ENCODE data around the gene KIF21B. TPM values are rescaled to one million over a fixed set of nuclear protein-coding genes. Genes with fewer than 3 reads are reported as not detected.
A peak's percentile ranks its signal among the peaks of the same experiment; 100 is the strongest.

KIF21B gene, protein sequence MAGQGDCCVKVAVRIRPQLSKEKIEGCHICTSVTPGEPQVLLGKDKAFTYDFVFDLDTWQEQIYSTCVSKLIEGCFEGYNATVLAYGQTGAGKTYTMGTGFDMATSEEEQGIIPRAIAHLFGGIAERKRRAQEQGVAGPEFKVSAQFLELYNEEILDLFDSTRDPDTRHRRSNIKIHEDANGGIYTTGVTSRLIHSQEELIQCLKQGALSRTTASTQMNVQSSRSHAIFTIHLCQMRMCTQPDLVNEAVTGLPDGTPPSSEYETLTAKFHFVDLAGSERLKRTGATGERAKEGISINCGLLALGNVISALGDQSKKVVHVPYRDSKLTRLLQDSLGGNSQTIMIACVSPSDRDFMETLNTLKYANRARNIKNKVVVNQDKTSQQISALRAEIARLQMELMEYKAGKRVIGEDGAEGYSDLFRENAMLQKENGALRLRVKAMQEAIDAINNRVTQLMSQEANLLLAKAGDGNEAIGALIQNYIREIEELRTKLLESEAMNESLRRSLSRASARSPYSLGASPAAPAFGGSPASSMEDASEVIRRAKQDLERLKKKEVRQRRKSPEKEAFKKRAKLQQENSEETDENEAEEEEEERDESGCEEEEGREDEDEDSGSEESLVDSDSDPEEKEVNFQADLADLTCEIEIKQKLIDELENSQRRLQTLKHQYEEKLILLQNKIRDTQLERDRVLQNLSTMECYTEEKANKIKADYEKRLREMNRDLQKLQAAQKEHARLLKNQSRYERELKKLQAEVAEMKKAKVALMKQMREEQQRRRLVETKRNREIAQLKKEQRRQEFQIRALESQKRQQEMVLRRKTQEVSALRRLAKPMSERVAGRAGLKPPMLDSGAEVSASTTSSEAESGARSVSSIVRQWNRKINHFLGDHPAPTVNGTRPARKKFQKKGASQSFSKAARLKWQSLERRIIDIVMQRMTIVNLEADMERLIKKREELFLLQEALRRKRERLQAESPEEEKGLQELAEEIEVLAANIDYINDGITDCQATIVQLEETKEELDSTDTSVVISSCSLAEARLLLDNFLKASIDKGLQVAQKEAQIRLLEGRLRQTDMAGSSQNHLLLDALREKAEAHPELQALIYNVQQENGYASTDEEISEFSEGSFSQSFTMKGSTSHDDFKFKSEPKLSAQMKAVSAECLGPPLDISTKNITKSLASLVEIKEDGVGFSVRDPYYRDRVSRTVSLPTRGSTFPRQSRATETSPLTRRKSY (N-terminal part only)
- 10 to 100 TPM in 1 of 2 donors, 1 to 10 TPM in 1; 5.5 to 11.0 TPM for total RNA-seq
- long read RNA-seq, partial matches to known transcripts: 1 of 6 reads
- long read RNA-seq, other reads (novel, unspliced or antisense): 5 of 6 reads

DNA sequence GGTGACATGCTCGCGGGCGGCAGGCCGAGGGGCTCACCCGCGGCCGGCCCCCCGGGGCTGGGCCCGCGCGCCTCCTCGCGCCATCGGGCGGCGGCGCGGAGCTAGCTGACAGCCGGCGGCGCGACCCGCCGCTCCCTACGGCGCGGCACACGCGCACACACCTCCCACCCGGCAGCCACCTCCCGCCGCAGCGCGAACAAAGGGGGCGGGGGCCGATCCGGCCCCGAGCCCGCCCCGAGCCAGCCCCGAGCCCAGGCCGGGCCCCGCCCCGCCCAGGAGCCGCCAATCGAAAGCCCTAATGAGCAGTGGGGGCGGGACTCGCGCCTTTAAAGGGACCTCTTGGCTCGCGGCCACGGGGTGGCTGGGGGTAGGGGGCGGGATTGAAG lies at the start of gene KIF21B:
KIF21B (minus strand) TSS at position 198 of the 386 bp plus-strand sequence. CDS start 331 bp downstream, outside the sequence.
- intact Hi-C loops (cut with DNase I, micrococcal nuclease): no loop called here
- peak; percentile 84 to 92 for DNase-seq
- peak; percentile 74 for ATAC-seq

DNA sequence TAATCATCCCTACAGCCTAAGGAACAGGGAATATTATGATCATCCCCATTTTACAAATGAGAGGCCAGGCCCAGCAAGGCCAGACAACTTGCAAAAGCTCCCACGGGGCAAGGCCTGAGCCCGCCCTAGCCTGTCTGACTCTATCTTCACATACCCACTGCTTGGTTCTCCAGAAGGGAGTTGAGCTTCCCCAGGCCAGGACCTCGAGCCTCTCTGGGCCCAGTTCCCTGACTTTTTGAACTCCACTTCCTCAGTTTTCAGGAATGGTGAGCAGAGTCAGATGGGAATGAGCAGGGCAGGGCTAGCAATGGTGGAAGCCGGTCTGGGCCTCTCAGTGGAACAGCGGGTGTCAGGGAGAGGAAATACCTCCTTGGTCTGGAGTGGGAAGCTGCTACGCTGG lies 49.4 kb upstream of the KIF21B start:
- intact Hi-C loops (cut with DNase I, micrococcal nuclease): no loop called here
- DNase-seq (no peak), ATAC-seq (no peak)

DNA sequence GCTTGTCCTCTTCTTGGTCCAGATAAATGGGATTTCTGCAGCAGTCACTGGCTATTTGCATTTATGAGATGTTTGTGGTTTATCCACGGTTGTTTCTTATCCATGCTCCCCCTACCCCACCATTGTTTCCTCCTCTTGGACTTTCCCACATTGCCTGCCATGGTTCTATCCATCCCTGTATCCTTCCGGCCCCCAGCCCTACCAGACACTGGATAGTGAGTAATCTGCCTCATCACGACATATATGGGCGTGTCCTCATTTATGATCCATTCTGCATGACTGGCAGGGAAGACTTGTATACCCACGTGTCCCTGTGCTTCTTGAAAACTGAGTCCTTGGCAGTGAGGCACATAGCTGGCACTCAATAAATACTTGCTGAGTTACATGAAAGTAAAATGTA lies 48.6 kb upstream of the KIF21B start:
- DNase-seq (no peak), ATAC-seq (peak; percentile 62)
- intact Hi-C loops (cut with DNase I, micrococcal nuclease): no loop called here

DNA sequence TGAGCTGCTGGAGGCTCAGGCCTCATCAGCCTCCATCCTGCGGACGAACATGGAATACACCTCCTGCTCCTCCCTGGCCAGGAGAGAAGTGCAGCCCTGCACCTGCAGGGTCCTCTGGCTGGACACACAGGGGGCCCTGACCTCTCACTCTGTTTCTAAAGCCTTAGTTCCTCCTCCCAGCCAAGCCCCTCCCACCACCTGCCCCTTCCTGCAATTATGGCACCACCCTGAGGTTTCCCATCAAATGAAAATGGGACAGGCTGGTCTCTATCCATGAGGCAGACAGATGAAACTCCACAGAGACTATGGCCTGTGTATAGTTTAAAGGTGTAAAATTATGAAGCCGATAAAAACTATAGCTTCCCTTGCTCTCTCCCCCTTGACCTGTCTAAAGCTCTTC lies 46.1 kb upstream of the KIF21B start:
- DNase-seq: no peak
- intact Hi-C loops (cut with DNase I, micrococcal nuclease): no loop called here

DNA sequence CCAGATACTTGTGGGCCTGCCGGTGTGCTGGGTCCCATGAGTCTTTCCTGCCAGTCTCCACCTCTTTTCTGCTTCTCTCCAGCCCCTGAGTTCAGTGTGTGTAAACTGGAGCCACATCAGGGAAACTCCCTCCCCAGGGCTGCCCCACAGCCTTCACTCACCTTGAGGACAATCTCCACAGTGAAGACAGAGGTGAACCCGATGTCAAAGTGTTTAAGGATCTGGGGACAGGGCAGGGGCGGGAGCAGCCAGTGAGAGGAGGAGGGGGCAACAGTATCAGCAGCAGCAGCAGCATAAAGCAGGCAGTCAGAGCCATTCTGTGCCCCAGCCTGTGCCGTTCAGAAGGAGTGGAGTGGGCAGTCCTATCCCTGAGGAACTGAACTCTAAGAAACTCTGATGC lies 45.5 kb upstream of the KIF21B start:
- DNase-seq (no peak), ATAC-seq (no peak)
- intact Hi-C loops (cut with DNase I, micrococcal nuclease): no loop called here

More for the DNA sequence above, 46.1 kb upstream of the KIF21B start:
- ATAC-seq: no peak

DNA sequence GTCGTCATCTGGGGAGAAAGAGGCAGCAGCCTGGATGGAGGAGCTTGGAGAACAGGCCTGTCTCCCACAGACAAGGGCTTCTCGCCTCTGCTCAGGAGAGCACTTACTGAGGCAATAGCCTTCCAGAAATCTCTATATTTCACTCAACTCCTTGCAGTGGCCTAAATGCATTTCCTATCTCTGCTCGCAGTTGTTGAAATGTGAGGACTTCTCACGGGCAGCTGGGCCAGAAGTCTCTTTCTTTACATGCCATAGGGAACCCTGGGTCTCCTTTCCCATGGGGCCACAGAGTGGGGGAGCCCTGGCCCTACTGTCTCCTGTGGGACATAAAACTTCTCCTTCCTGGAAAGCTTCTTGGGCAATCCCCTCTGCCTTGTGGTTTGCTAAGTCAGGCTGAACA lies 43.5 kb upstream of the KIF21B start:
- DNase-seq (no peak), ATAC-seq (no peak)
- intact Hi-C loops (cut with DNase I, micrococcal nuclease): no loop called here

DNA sequence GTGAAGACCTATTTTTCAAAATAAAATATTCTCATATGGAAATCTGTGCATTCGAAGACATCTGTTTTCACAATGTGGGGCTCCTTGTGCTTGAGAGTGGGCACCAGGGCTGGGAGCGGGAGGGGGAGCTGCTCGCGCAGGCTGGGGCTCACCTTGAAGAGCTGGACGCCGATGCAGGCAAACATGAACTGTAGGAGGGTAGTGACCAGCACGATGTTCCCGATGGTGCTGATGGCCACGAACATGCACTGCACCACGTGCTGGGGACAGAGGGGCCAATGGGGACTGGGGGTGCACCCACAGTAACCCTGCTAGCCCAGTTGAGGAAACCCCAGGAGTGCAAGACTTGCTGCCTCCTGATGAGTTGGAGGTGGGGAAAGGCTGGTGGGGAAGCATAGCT lies 42.2 kb upstream of the KIF21B start:
- ATAC-seq (no peak), DNase-seq (no peak)
- intact Hi-C loops (cut with DNase I, micrococcal nuclease): no loop called here

DNA sequence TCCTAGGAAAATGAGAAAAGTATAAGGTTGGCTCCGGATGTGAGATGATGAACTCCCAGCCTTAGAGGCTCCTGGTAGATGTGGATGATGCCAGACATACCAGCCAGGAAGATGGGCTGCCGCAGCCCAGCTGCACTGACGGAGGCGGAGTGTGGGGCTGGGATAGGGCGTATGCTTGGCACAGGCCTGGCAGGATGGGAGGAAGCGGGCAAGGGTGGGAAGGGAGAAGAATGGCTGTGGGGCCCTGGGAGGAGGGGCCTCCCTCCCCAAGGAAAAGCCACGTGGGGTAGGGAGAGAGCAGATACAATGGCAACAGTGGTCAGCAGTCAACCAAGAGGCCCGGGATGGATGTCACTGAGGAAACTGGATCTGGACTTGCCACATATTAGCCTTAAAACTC lies 41.3 kb upstream of the KIF21B start:
- no peak for ATAC-seq
- intact Hi-C loops (cut with DNase I, micrococcal nuclease): no loop called here

DNA sequence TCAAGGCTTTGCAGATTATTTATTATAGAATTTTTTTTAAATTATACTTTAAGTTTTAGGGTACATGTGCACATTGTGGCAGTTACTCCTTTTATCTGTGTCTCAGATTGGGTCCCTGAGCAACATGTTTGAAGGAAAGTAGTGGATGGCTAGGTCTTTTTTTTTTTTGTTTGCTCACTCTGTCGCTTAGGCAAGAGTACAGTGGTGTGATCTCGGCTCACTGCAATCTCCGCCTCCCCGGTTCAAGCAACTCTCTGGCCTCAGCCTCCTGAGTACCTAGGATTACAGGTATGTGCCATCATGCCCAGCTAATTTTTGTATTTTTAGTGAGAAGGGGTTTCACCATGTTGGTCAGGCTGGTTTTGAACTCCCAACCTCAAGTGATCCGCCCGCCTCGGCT lies 39.6 kb upstream of the KIF21B start:
- intact Hi-C loops (cut with DNase I, micrococcal nuclease): no loop called here
- no peak for ATAC-seq
- DNase-seq: no peak

More for the DNA sequence above, 41.3 kb upstream of the KIF21B start:
- no peak for DNase-seq

DNA sequence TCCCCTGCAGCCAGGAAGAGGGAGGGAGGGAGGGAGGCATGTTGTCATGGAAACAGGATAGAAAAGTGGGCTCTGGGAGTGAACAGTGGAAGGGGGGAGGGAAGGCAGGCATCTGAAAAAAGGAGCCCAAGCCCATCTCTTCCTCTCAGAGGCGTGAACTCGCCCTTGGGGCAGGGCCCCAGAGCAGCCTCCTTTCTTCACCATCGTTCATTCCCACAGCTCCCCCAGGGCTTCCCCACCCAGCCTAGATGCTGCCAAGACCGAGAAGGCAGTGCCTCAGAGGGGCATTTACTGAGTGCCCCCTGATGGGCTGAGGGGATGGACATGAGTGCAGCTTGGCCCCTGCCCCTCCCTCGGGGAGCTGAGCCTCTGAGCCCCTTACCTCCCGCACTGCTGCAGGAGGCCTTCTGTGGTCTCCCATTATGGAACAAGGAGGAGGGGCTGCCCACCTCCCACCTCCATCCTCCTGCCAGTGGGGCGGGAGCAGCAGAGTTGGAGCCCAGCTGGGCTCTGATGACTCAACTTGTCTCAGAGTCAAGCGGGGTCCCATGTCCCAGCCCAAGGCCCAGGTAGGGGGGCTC lies 39.1 kb upstream of the KIF21B start:
- intact Hi-C loops (cut with DNase I, micrococcal nuclease): no loop called here
- no peak for DNase-seq

DNA sequence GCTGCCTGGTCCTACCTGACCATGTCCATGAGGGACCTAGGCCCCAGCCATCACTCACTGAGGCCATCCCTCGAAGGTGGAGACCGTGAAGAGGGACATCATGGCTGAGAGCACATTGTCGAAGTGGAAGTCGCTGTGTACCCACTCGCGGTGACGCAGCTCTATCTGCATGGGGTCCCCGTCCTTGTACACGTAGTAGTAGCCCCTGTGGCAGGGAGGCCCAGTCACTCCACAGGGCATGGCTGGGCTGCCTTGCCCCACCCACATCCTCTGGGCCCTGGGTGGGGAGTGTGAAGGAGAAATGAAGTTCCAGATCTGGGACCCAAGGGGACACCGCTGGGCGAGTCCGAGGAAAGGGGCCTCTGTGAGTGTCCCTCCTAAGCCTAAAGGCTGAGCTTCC lies 38.4 kb upstream of the KIF21B start:
- ATAC-seq (no peak), DNase-seq (no peak)
- intact Hi-C loops (cut with DNase I, micrococcal nuclease): no loop called here

More for the DNA sequence above, 39.1 kb upstream of the KIF21B start:
- no peak for ATAC-seq

DNA sequence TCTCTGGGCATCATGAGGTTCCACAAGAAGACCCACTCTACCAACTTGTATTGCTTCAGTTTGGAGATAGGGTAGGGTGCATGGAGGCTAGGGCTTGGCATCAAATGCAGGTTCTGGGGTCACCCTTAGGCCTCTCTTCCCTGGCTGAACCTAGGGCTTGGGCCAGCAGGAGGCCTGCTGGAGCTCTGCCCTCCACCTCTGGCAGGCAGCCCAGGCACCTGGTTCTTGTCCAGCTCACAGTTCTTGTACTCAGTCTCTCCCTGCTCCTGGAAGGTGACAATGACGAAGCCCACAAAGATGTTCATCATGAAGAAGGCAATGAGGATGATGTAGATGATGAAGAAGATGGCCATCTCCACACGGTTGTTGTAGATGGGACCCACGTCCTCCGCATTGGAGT lies 37.5 kb upstream of the KIF21B start:
- DNase-seq (no peak), ATAC-seq (no peak)
- intact Hi-C loops (cut with DNase I, micrococcal nuclease): no loop called here

DNA sequence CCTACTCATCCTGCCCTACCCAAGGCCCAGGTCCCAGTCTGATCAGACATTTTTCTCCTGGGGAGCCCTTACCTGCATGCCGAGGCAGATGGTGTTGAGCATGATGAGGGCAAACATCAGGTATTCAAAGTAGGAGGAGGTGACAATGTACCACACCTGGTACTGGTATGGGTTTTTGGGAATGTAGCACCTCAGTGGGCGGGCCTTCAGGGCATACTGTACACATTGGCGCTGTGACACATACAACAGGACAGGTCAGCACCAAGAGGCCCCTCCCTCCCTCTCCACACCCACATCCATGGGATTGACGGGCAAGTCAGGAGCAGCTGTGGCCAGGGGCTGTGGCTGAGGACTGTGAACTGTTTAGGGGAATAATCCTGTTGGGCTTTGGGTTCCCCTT lies 37.1 kb upstream of the KIF21B start:
- intact Hi-C loops (cut with DNase I, micrococcal nuclease): no loop called here
- ATAC-seq (no peak), DNase-seq (no peak)

DNA sequence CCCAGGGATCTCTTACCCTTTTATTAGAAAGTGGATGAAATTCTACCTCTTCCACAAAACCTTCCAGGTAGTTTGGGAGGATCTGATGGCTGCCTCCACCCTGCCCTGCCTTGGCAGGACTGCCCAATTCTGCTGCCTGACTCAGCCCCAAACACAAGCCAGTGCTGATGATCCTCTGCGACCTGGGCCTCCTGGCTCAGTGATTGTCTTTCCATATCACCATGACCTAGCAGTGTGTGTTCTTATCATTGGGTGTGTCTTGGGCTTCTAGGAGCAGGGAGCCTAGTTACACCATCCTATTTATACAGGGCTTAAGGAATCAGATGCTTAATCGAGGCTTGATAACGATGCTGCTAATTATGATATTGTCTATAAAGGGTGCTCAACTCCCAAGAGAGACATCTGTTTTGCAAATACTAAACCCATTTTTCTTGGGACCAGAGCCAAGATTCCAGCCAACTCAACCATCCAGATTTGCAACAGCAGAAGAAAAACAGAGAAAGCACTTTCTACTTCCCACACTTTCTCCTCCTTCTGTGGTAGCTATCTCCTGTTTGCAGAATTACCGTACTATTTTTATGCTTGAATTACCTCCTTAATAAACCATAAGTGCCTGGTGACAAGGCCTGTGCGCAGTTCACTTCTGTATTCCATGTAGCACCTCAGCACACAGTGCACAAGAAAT lies 36.5 kb upstream of the KIF21B start:
- no peak for DNase-seq
- intact Hi-C loops (cut with DNase I, micrococcal nuclease): no loop called here
- ATAC-seq: no peak

DNA sequence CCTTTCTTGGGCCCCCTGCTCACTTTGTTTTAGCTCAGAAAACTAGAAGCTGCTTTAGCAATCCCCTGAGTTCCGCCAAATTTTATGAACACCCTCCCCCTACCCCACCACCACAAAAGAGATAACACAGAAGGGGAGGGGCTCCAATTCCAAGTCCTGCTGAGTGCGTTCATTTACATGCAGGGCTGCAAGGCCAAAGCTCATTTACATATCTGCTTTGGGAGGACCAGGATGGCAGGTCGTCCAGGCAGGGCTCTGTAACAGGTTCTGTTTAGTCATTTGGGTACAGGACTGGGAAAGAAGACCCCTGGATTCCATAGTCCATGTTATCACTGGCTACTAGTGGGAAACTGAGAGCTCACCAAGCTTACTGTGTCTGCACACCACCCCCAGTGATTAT lies 35.9 kb upstream of the KIF21B start:
- DNase-seq: no peak
- ATAC-seq: no peak

DNA sequence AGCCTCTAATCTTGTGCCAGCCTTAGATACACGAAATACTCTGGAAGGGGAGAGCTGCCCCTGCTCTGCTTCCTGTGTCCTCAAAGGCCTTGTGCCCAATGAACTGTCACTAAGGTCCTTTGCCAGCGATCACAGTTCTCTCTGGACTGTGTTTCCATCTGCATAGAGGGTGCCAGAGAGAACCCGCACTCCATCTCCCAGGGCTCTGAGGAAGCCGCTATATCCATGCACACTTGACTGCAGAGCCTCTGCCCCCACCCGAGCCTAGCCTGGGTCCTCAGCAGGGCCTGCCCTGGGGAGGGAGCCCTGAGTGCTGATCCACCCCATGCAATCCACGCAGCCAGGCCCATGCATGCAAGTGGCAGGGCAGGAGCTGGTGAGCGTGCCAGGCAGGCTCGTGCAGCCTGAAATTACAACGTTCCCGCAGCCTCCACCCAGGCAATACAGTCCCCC lies 30.6 kb upstream of the KIF21B start:
- ATAC-seq (no peak), DNase-seq (no peak)
- intact Hi-C loops (cut with DNase I, micrococcal nuclease): no loop called here

More for the DNA sequence above, 35.9 kb upstream of the KIF21B start:
- intact Hi-C loops (cut with DNase I, micrococcal nuclease): no loop called here

DNA sequence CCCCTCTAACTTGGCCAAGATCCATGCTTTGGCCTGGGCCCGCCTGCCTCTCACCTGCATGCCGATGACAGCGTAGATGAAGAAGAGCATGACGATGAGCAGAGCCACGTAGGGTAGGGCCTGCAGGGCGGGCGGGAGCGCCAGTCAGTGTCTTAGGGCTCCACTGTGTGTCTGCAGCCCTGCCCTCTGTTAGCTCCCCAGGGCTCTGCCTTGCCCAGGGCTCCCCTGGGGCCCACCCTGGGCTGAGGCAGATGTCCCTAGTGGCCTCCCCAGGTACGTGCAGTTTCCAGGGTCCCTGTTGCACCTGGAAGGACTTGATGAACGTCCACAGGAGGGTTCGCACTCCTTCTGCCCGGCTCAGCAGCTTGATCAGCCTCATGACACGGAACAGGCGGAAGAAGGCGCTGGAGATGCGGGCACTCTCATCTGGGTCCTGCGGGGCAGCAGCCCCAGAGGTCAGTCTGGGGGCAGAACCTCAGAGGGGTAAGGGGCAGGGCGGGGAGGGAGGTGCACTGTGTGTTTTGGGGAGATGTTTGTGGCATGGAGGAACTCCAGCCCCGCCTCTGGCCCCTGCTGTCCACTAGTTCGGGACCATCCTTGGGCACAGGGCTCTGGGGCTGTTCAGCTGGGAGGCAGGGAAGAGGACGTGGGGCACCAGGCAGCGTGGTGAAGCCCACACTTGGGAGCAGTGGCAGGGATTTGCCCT lies 29.8 kb upstream of the KIF21B start:
- ATAC-seq: no peak
- no peak for DNase-seq
- intact Hi-C loops (cut with DNase I, micrococcal nuclease): no loop called here

DNA sequence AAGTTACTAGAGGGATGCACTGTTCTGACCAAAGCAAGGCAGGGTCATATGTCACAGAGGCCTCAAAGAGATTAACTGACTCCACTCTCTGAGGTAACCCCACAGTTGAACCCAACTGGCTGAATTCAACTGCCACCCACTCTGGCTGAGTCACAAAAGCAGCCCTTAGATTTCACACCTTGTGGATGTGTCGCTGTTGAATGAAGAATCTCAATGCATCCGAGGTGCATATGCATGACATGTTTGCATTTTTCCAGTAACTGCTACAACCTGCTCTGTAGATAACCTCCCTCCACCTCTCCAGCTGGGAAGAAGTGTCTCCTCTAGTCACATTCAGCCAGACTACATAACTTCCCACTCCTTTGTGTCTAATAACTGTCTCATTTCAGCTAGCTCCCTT lies 27.9 kb upstream of the KIF21B start:
- no peak for ATAC-seq
- DNase-seq: no peak

More for the DNA sequence above, 27.9 kb upstream of the KIF21B start:
- intact Hi-C loops (cut with DNase I, micrococcal nuclease): no loop called here

Measured in left colon (tissue), 2 donors.